GM12878 (cell line): ENCODE measurements around the gene HIRIP3. TPM values are rescaled to one million over a fixed set of nuclear protein-coding genes. Genes with fewer than 3 reads are reported as not detected.

Experiments
- ATAC-seq: fragments of 200-7000 bp; cut with Tn5 transposase; 3 replicates; pipeline ENCODE4 v1.9.1; 2020; ENCODE audit warnings: mild to moderate bottlenecking, moderate library complexity
- BruUV-seq: library from RNA; stranded (reverse); fragments of 400-500 nt; replicated peaks from 2 replicates; lab custom pipeline; 2021; lab: Mats Ljungman, UMichigan
- CTCF ChIA-PET: fragments of 300-600 bp; sonication (Branson Sonifier 250); formaldehyde crosslinking; extraction: SDS; loops from one replicate; lab custom pipeline; 2021; ENCODE audit warnings: inconsistent platforms; lab: Yijun Ruan, JAX
- POLR2A ChIA-PET: fragments of 350-600 bp; formaldehyde crosslinking; extraction: SDS; loops from one replicate; lab custom pipeline; 2021; ENCODE audit warnings: inconsistent platforms; lab: Charles Lee
- RAD21 ChIA-PET: fragments of 300-600 bp; sonication (Branson Sonifier 250); formaldehyde crosslinking; loops from one replicate; lab custom pipeline; 2023; ENCODE audit warnings: antibody characterized with exemption; ENCODE audit not compliant: unreplicated experiment; lab: Charles Lee
- SMC1A ChIA-PET: fragments of 300-600 bp; sonication (Branson Sonifier 250); formaldehyde crosslinking; loops from one replicate; lab custom pipeline; 2023; ENCODE audit not compliant: unreplicated experiment, uncharacterized antibody; lab: Charles Lee
- DNase-seq: peaks from one replicate; pipeline ENCODE4 v3.0.0-alpha.2; 2011; ENCODE audit warnings: low read depth, low spot score
- FAIRE-seq: peaks from 3 replicates; lab custom pipeline; 2011; peaks lifted over from hg19 to GRCh38; lab: Jason Lieb, UNC
- H2AFZ ChIP-seq: 2 replicates; pipeline ENCODE4 v1.6.0; 2011; ENCODE audit warnings: low read depth, low read length, control low read depth; ENCODE audit not compliant: control insufficient read depth
- H3K27ac ChIP-seq: 2 replicates; pipeline ENCODE4 v1.5.1; 2011; ENCODE audit warnings: control low read depth; ENCODE audit not compliant: control insufficient read depth, insufficient read depth
- H3K27me3 ChIP-seq, 2 experiments: replicated peaks in 1 of 2; 2 replicates each; pipeline versions ENCODE4 v1.6.0 to v1.6.1; 2011; ENCODE audit warnings: low read length in 1 of 2; ENCODE audit not compliant: control insufficient read depth in 2 of 2, insufficient read depth in 2 of 2
- H3K36me3 ChIP-seq, 2 experiments: 2 replicates each; pipeline ENCODE4 v1.5.1; 2011; ENCODE audit warnings: low read length in 1 of 2; ENCODE audit not compliant: control insufficient read depth in 2 of 2, insufficient read depth in 2 of 2
- H3K4me1 ChIP-seq: 2 replicates; pipeline ENCODE4 v1.6.1; 2011; ENCODE audit warnings: mild to moderate bottlenecking, low read length, moderate library complexity, mixed read lengths; ENCODE audit not compliant: control insufficient read depth, insufficient read depth
- H3K4me2 ChIP-seq: 2 replicates; pipeline ENCODE4 v1.6.0; 2011; ENCODE audit warnings: control low read depth; ENCODE audit not compliant: control insufficient read depth, insufficient read depth
- H3K4me3 ChIP-seq: fragments of 200-600 bp; sonication (generic); 2 replicates; pipeline ENCODE4 v1.5.1; 2016
- H3K79me2 ChIP-seq: 2 replicates; pipeline ENCODE4 v1.6.0; 2011; ENCODE audit warnings: low read length; ENCODE audit not compliant: control insufficient read depth, insufficient read depth
- H3K9ac ChIP-seq: 2 replicates; pipeline ENCODE4 v1.8.0; 2011; ENCODE audit warnings: low read length, control low read depth, mixed read lengths; ENCODE audit not compliant: control insufficient read depth, insufficient read depth
- H3K9me3 ChIP-seq: replicated peaks from 3 replicates; pipeline ENCODE4 v1.5.1; 2011; ENCODE audit warnings: mild to moderate bottlenecking, low read length; ENCODE audit not compliant: control insufficient read depth, insufficient read depth
- H4K20me1 ChIP-seq: 2 replicates; pipeline ENCODE4 v1.6.0; 2011; ENCODE audit not compliant: control insufficient read depth, insufficient read depth
- CHD2 ChIP-seq: IDR thresholded peaks from 2 replicates; pipeline ENCODE4 v1.6.1; 2011; ENCODE audit warnings: low read depth, low read length, improper control_type of control experiment, borderline replicate concordance
- EZH2 ChIP-seq: IDR thresholded peaks from 2 replicates; pipeline ENCODE4 v1.6.1; 2012; ENCODE audit warnings: low read depth, mild to moderate bottlenecking, control low read depth, inconsistent platforms, low read length, borderline replicate concordance; ENCODE audit not compliant: control insufficient read depth
- FOXM1 ChIP-seq: IDR thresholded peaks from 2 replicates; pipeline ENCODE4 v1.6.1; 2012; ENCODE audit warnings: low read depth, mild to moderate bottlenecking, inconsistent platforms, low read length, moderate library complexity
- HDAC6 ChIP-seq: fragments of 200-600 bp; sonication (generic); IDR thresholded peaks from one replicate; pipeline ENCODE4 v1.8.0; 2017; ENCODE audit warnings: antibody characterized with exemption; ENCODE audit not compliant: unreplicated experiment
- NFYB ChIP-seq: IDR thresholded peaks from 2 replicates; pipeline ENCODE4 v1.6.1; 2011; ENCODE audit warnings: low read depth, mild to moderate bottlenecking, low read length, improper control_type of control experiment, moderate library complexity; ENCODE audit not compliant: insufficient read depth
- RBBP5 ChIP-seq: fragments of 200-600 bp; sonication (generic); conservative IDR thresholded peaks from 2 replicates; pipeline ENCODE4 v1.6.1; 2016
- SKIL ChIP-seq: fragments of 450-650 bp; IDR thresholded peaks from 2 replicates; pipeline ENCODE4 v1.6.1; 2017; ENCODE audit warnings: mild to moderate bottlenecking, low read depth, inconsistent platforms; ENCODE audit not compliant: poor library complexity, severe bottlenecking
- SREBF1 ChIP-seq: IDR thresholded peaks from 2 replicates; pipeline ENCODE4 v1.6.1; 2012; ENCODE audit warnings: mild to moderate bottlenecking, low read length
- ZNF384 ChIP-seq: IDR thresholded peaks from 2 replicates; pipeline ENCODE4 v1.6.1; 2012; ENCODE audit warnings: low read depth, mild to moderate bottlenecking, low read length, improper control_type of control experiment, borderline replicate concordance
- WGBS: methylation state at CpG from one replicate; pipeline ENCODE4 v1.1.6; 2016; ENCODE audit warnings: low lambda C conversion rate; ENCODE audit not compliant: insufficient replicate concordance, insufficient coverage; ENCODE audit errors: missing lambda C conversion rate; 5-methylcytosine and 5-hydroxymethylcytosine counted together
- in situ Hi-C: fragments of 300-500 bp; cut with MboI; formaldehyde crosslinking; loops from 9 replicates; pipeline ENCODE4 v1.14.3; 2018; ENCODE audit warnings: mixed read lengths
- intact Hi-C: fragments of 100-400 bp; cut with micrococcal nuclease; formaldehyde crosslinking; loops from one replicate; pipeline ENCODE4 v1.14.2; 2022; ENCODE audit not compliant: unreplicated experiment
- polyA plus RNA-seq, 11 experiments: library from polyadenylated mRNA; depleted of rRNA in 4 of 11; unstranded in 6 of 11; stranded (reverse) in 5 of 11; fragments of >200 nt; fragmentation: Nextera tagmentation in 4 of 11; fragmentation: Illumina TruSeq in 1 of 11; extraction: Ambion mirVana in 4 of 11; extraction: Trizol in 1 of 11; gene quantifications; 1 replicate in 1 of 11; 2 replicates in 10 of 11; pipeline versions ENCODE4 v1.2.1 to v1.2.3, GENCODE V29; 2011 to 2016; ENCODE audit warnings: inconsistent platforms in 2 of 11, missing spikeins in 2 of 11, low read depth in 1 of 11
- total RNA-seq, 4 experiments: library from RNA; depleted of rRNA in 3 of 4; stranded (reverse); fragments of >200 nt in 3 of 4; fragmentation: Illumina TruSeq in 1 of 4; extraction: Trizol in 1 of 4; gene quantifications; 2 replicates each; pipeline versions ENCODE4 v1.2.1 to v1.2.3, GENCODE V29; 2013 to 2021

HIRIP3 gene
- total and polyA plus RNA-seq, 10 of the 15 experiments (the other 5 are each of a cell fraction or from before 2014, with no cell fraction given) = 4.1 to 43.5 (median 23.9) TPM

DNA sequence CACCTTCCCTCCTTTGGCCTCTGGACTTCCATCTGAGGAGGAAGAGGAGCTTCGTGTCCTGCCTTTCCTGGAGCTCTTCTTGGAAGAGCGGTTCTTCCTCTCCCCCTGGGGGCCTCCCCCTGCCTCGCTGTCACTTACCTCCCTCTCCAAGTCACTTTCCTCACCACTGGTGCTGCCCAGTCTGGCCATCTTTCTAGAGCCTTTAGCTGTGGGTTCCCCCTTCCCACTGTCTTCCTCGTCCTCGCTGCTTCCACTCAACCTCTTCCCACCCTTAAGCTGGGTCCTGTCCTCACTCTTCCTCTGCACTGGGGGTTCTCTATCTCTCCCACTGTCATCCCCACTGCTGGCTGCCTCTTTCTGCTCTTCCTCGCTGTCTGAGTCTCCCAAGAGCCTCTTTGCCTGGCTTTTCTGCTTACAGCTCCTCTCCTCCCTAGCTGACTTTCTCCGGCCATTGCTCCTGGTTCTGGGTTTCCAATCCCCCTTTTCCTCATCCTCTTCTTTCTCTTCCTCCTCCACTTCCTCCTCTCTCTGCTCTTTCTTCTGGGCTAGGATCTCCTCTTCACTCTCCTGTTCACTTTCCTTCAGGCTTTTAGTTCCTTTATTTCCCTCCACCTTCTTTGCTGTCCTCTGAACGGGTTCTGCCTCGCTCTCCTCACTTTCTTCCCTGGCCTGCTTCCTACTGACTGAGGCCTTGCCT, 1.4 kb downstream of the HIRIP3 start (continued):
- TF ChIP-seq HDAC6 (no peak), ZNF384 (no peak), RBBP5 (no peak), FOXM1 (no peak), NFYB (no peak), CHD2 (no peak), SREBF1 (no peak), EZH2 (no peak)

GRCh38 chr16:29993191-29993902, 2.1 kb downstream of the HIRIP3 start:
- ATAC-seq (no peak), DNase-seq (no peak), FAIRE-seq (no peak)
- peaks cover 9% of the 10 kb centered on the region for H3K4me1 ChIP-seq
- ChIA-PET CTCF (interaction anchor here (0.9 to 1.7 kb wide), 2 partner anchors 18 to 76 kb away, joined by 3 to 4 read pairs; no protein-coding TSS in a partner anchor), POLR2A (interaction anchor here (0.5 to 2.1 kb wide), 5 partner anchors 18 to 68 kb away, joined by 3 to 9 read pairs (median 3); partner anchors contain the start of gene TAOK2), RAD21 (interaction anchor here (0.7 to 0.8 kb wide), 2 partner anchors 8 to 21 kb away, joined by 3 read pairs; no protein-coding TSS in a partner anchor), SMC1A (interaction anchor here (0.7 to 1.9 kb wide), 3 partner anchors 18 to 62 kb away, joined by 3 to 9 read pairs (median 4); partner anchors contain the start of gene TAOK2)
- intact Hi-C loops = no loop called here
- TF ChIP-seq SKIL = no peak
- no TSS peak for BruUV-seq
- peaks cover 19% of the 10 kb centered on the region for H3K79me2 ChIP-seq
- H3K9me3 ChIP-seq = no peaks in the 10 kb centered on the region
- H3K36me3 ChIP-seq = peaks cover 5 to 21% of the 10 kb centered on the region in 2 experiments
- H3K27me3 ChIP-seq = no peaks in the 10 kb centered on the region
- H4K20me1 ChIP-seq = no peaks in the 10 kb centered on the region
- 86% methylated on average over 25 of the region's 25 CpGs for WGBS
- no peak overlapping the region for H2AFZ ChIP-seq
- in situ Hi-C loops = no loop called here
- no peak overlapping the region for H3K9ac ChIP-seq
- no peak overlapping the region for H3K4me3 ChIP-seq
- no peak overlapping the region for H3K27ac ChIP-seq
- H3K4me2 ChIP-seq = no peak overlapping the region
